Measurements from ENCODE around the gene IGLL5.

GRCh38 chr22:22920910-22921550 is 33.4 kb downstream of the IGLL5 start:
- TF ChIP-seq ZFY (CRISPR knock-in tag; IDR thresholded peaks at IDR 0.05) (no peak), RFX1 (IDR thresholded peaks at IDR 0.05) (no peak), ZNF619 (CRISPR knock-in tag; IDR thresholded peaks at IDR 0.05) (no peak), GABPA (IDR thresholded peaks at IDR 0.05; ENCODE audit: low read depth, low read length) (no peak), GABPA (CRISPR knock-in tag; IDR thresholded peaks at IDR 0.05; ENCODE audit: low read depth) (no peak)
- TF ChIP-seq, protein P1, sequence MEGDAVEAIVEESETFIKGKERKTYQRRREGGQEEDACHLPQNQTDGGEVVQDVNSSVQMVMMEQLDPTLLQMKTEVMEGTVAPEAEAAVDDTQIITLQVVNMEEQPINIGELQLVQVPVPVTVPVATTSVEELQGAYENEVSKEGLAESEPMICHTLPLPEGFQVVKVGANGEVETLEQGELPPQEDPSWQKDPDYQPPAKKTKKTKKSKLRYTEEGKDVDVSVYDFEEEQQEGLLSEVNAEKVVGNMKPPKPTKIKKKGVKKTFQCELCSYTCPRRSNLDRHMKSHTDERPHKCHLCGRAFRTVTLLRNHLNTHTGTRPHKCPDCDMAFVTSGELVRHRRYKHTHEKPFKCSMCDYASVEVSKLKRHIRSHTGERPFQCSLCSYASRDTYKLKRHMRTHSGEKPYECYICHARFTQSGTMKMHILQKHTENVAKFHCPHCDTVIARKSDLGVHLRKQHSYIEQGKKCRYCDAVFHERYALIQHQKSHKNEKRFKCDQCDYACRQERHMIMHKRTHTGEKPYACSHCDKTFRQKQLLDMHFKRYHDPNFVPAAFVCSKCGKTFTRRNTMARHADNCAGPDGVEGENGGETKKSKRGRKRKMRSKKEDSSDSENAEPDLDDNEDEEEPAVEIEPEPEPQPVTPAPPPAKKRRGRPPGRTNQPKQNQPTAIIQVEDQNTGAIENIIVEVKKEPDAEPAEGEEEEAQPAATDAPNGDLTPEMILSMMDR (CRISPR knock-in tag; IDR thresholded peaks at IDR 0.05), result no peak
